CD4-positive, alpha-beta T cell treated with Interleukin-17A for 4 hours (primary cell): Measurements from ENCODE around the gene OR7G3.

Source experiments
- DNase-seq: peaks from one replicate; pipeline ENCODE4 v3.0.0-alpha.2; 2020; ENCODE audit warnings: mixed read lengths

OR7G3 gene

DNA sequence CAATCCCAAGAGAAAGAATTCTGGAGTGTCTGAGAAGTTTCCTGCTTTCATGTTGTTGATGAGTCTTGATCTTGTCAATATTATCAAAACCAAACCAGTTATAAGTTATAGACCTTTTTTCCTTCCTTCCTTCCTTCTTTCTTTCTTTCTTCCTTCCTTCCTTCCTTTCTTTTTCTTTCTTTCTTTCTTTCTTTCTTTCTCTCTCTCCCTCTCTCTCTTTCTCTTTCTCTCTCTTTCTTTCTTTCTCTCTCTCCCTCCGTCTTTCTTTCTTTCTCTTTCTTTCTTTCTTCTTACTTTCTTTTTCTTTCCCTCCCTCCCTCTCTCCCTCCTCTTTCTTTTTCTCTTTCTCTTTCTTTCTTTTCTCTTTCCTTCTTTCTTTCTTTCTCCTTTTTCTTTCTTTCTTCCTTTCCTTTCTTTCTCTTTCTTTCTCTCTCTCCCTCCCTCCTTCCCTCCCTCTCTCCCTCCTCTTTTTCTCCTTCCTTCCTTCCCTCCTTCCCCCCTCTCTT lies at the start of gene OR7G3:
Gene OR7G3, minus strand, starts transcription at position 51 of the 506 bp plus-strand sequence. Its CDS starts 0 bp downstream, at position 51.
- no peak for DNase-seq

DNA sequence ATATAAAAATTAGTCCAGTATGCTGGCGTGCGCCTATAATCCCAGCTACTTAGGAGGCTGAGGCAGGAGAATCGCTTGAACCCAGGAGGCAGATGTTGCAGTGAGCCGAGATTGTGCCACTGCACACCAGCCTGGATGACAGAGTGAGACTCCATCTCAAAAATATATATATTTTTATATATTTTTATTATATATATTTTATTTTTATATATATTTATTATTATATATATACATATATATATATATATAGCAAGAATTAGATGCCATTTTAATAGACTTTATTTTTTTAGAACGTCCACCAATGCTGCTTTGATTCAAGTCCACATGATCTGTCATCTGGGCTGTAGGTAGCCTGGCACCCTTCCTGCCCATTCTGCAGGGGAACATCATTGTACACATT lies 48.6 kb upstream of the OR7G3 start:
- no peak for DNase-seq

GRCh38 chr19:9171393-9171991 lies 44.7 kb upstream of the OR7G3 start:
- no peak for DNase-seq

- no peak for DNase-seq
Measured at GRCh38 chr19:9166846-9167245, 40.1 kb upstream of the OR7G3 start.

GRCh38 chr19:9165261-9165660 lies 38.5 kb upstream of the OR7G3 start:
- no peak for DNase-seq

DNA sequence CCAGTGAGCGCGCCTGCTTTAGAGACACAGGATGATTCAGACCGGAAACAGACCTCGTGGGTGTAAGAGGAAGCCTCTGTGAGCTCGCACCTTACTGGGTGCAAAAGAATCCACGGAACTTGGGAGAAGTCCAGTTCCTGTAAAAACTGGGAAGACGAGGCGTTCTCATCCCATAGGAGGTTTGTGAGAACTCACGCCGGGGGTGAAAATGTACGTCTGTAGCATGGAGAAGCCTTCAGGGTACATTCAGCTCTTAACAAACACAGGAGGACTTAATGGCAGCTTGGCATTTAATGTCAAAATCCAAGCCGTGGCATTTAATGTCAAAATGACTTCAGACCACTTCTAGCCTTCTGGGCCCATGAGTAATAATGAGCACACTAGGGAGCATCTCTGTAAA lies 34.7 kb upstream of the OR7G3 start:
- DNase-seq, result no peak

- no peak for DNase-seq
Measured at GRCh38 chr19:9159891-9160290, 33.1 kb upstream of the OR7G3 start.

- DNase-seq, result no peak
Measured at GRCh38 chr19:9156304-9156703, 29.6 kb upstream of the OR7G3 start.

DNA sequence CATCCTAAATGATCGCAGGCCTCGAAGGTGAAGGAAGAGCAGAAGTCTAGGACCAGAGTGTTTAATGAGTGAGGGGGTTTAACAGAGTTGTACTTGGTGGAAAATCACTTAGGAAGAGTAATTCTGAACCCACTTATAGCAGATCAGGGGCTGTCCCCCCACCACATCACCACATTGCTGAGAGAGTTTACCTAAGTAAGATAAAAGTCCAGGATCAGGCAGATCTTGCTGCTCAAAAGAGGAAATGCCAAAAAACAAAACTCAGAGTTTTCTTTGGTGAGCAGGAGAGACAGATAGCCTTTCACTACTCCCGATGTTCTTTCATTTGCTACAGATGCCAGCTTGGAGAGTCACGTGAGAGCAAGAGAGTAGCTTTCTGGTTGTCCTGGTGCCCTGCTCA lies 28.8 kb upstream of the OR7G3 start:
- DNase-seq, result no peak

DNA sequence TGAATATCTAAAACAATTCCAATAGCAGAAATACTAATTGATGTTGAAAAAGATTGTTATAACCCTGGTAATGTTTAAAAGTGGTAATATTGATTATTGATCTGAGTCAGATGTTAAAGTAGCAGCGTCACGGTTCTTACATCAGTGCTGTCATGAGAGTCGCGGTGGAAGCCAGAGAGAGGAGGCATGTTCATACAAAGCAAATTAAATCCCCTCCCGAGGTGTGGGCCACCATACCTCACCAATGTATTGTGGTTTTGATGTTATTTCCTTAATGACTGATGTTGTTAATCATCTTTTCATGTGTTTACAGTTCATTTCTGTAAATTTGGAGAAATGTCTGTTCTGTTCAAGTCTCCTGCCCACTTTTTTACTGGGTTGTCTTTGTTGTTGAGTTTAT lies 24.6 kb upstream of the OR7G3 start:
- DNase-seq, result no peak

DNA sequence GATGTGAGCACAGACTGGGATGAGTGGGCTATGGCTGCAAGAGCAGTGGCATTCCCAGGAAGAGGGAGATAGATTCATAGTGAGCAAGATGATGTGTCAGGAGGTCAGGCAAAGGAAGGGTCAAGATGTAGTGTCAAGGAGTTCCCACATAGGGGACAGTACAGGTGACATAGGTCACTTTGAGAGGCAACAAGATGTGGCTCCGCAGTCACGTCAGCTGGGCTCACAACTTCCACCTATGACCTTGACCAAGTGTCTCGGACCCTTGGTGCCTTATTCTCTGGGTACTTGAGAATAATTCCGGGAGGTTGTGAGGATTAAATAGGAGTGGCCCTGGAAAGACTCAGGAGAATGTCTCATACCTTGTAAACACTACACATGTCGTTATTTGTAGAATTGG lies 23.9 kb upstream of the OR7G3 start:
- DNase-seq, result no peak

GRCh38 chr19:9149997-9150396 lies 23.2 kb upstream of the OR7G3 start:
- DNase-seq, result no peak

- DNase-seq, result no peak
Measured at GRCh38 chr19:9148697-9149096, 21.9 kb upstream of the OR7G3 start.

DNA sequence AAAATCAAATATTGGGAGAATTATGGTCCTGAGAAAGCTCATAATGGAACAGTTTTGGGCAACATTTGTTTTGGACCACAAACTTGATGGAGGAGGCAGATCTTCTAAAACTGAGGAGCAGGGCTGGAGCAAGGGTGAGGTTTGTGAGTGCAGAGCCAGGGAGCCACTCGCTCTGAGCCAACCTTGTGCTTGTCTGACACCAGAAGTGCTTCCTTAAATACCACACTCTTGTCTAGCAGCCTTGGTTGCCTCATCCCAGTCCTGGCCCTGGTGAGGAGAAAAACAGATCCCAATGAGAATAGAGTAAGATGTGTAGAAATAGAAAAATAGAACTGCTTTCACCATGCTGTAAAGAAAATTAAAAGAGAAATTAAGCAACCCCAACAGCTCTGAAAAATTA lies 20.1 kb upstream of the OR7G3 start:
- DNase-seq, result no peak

DNA sequence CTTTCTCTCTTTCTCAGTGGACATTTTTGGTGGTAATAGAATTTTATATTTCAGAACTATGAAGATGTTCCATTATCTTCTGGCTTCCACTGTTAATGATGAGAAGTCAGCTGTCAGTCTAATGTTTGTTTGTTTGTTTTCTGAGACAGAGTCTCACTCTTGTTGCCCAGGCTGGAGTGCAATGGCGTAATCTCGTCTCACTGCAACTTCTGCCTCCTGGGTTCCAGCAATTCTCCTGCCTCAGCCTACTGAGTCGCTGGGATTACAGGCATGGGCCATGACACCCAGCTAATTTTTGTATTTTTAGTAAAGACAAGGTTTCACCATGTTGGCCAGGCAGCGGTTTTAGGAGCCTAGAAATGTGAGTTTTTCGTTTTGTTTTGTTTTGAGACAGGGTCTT lies 18.2 kb upstream of the OR7G3 start:
- DNase-seq, result no peak

GRCh38 chr19:9140159-9140874 lies 13.6 kb upstream of the OR7G3 start, which contains the start of gene ZNF317:
ZNF317 (plus strand) TSS chr19:9140397; CDS start chr19:9156017, 15,620 bp downstream.
- peak; percentile 90 for DNase-seq

DNA sequence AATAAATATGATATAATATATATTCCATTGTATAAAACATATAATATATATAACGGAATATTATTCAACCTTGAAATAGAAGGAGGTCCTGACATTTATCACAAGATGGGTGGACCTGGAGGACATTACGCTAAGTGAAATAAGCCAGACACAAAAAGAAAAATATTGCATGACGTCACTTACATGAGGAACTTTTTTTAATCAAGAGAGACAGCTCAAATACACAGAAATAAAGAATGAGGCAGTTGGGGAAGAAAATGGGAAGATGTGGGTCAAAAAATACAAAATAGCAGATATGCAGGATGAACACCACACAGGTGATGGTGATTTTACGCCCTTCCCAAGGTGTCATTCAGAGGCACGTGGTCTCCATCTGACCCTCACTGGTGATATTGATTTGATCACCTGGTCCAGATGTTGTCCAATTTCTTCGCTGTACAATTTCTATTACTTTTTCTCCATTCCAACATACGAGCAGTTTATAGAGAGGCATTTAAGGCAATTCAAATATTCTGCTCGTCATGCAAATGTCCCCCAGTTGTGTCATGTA lies 12.9 kb upstream of the OR7G3 start:
- DNase-seq, result no peak

DNA sequence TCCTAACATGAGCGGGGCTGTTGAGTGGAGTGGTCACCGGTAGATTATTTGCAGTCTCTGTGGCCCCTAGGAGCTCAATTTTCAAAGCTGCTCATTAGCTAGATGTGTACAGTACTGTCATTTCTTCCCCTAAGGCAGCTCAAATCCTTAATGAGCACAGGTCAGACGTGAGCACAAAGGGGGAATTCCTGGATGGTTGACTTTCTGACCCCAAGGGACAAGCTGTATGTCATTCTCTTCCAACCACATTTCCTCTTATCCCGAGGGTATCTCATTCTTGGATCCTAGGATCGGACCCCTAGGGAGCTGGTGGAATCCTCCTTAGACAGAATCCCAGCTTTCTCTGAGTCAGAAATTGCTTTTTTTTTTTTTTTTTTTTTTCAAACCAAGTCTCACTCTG lies 5.7 kb upstream of the OR7G3 start:
- no peak for DNase-seq

DNA sequence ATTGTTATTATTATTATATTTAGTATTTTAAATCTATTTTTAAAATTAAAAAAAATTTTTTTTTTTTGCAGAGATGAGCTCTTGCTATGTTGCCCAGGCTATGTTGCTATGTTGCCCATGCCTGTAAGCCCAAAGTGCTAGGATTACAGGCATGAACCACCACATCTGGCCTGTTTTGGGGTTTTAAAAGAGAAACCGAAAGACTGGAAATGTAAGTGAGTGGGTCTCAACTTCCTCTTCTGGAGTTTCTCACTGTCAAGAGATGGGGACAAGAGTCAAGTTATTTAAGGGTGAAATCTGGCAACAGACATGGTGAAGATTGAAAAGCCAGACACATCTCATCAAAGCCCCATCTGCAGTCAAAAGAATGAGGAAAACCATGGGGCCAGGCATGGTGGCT lies 4.2 kb upstream of the OR7G3 start:
- DNase-seq, result no peak

DNA sequence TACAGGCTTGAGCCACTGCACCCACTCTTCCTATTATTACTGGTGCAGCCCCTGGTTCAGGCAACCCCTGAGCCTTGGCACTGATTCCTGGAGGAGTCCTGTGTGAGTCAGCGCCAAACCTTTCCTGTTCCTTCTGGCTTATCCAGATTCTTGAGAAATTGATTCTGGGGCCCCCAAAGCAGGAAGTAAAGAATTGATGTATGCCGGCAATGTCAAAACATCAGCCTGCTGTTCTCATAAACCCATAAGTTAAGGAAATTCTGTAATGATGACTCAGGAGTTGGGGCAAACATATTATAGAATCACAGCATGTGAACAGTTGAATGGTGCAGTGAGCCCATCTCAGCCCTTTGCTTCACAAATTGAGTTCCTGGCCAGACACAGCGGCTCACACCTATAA lies 1.4 kb upstream of the OR7G3 start:
- DNase-seq, result no peak

GRCh38 chr19:9116547-9116946 lies 10.2 kb downstream of the OR7G3 start:
- no peak for DNase-seq

DNA sequence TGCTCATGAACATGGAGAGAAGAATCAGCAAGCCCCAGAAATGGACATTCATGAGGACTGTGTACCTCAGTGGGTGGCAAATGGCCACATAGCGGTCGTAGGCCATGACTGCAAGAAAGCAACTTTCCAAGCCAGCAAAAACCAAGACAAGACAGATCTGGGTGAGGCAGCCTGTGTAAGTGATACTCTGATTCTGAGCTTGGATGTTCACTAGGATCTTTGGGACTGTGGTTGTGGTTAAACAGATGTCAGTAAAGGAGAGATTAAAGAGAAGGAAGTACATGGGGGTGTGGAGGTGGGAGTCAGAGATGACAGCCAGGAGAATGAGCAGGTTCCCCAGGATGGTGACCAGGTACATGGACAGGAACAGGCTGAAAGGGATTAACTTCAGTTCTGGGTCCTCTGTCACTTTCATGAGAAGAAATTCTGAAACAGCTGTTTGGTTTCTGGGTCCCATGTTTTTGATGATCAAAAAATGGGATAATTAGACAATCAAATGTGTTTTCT lies 11.4 kb downstream of the OR7G3 start, which contains the start of gene OR7G1:
Gene OR7G1, minus strand, starts transcription at position 457 of the 507 bp plus-strand sequence. Its CDS starts 0 bp downstream, at position 457.
- no peak for DNase-seq

DNA sequence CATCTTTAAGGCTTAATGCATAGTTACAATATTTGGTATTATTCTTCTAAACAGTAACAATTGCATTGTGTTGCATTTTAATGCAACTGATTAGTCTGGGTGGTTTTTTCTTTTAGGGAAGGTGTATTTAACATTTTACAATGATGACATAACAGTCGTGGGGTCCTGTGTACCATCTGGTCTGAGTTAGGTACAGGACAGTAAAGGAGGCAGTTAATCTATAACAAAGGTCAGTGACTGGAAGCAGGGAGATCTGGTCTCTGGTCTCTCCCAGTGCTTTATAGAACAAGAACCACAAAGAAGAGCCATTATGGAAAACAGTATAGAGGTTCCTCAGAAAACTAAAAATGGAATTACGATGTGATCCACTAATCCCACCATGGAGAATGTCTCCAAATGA lies 16.8 kb downstream of the OR7G3 start:
- no peak for DNase-seq

- DNase-seq, result no peak
Measured at GRCh38 chr19:9107375-9107774, 19.4 kb downstream of the OR7G3 start, which contains the start of gene OR7G2. OR7G2 (minus strand) TSS chr19:9107475; CDS start chr19:9103243, 4,232 bp downstream.
